ACC112 (cell line): ENCODE measurements around the gene NELFA.
"Not testable (repeated sequence)": the region's sequence is repeated elsewhere in the genome, so short reads cannot be mapped to it uniquely, and the experiment has no call there.

Experiments used
- H2AFZ ChIP-seq: fragments of 200-600 bp; sonication (generic); one replicate; pipeline ENCODE4 v1.6.0; 2017; ENCODE audit warnings: antibody characterized with exemption, low read length; ENCODE audit not compliant: unreplicated experiment
- H3K27ac ChIP-seq: fragments of 200-600 bp; sonication (generic); 2 replicates; pipeline ENCODE4 v1.5.1; 2014; ENCODE audit warnings: low read depth, mild to moderate bottlenecking, antibody characterized with exemption, low read length, moderate library complexity
- H3K27me3 ChIP-seq: fragments of 200-600 bp; sonication (generic); 2 replicates; pipeline ENCODE4 v1.6.1; 2014; ENCODE audit warnings: mild to moderate bottlenecking, antibody characterized with exemption, low read length, moderate library complexity, mixed read lengths; ENCODE audit not compliant: insufficient read depth
- H3K36me3 ChIP-seq: fragments of 200-600 bp; sonication (generic); 2 replicates; pipeline ENCODE4 v1.6.1; 2016; ENCODE audit warnings: mild to moderate bottlenecking, antibody characterized with exemption, low read length, moderate library complexity, mixed read lengths; ENCODE audit not compliant: insufficient read depth
- H3K4me1 ChIP-seq: fragments of 200-600 bp; sonication (generic); one replicate; pipeline ENCODE4 v1.6.1; 2016; ENCODE audit warnings: low read length, mixed read lengths; ENCODE audit not compliant: insufficient read depth, unreplicated experiment, control insufficient read depth
- H3K4me3 ChIP-seq: fragments of 200-600 bp; sonication (generic); 2 replicates; pipeline ENCODE4 v1.5.1; 2014; ENCODE audit warnings: mild to moderate bottlenecking, low read depth, low read length
- H3K79me2 ChIP-seq: fragments of 200-600 bp; sonication (generic); one replicate; pipeline ENCODE4 v1.6.0; 2016; ENCODE audit warnings: low read length; ENCODE audit not compliant: control insufficient read depth, unreplicated experiment, insufficient read depth

Gene NELFA

GRCh38 chr4:1994938-1995337 lies 13.8 kb downstream of the NELFA start:
- Histone ChIP-seq H3K79me2 (peaks cover 42% of the 10 kb centered on the region), H3K36me3 (peaks cover 15% of the 10 kb centered on the region), H3K4me1 (no peaks in the 10 kb centered on the region), H3K4me3 (no peak overlapping the region), H3K27me3 (no peaks in the 10 kb centered on the region), H2AFZ (no peak overlapping the region), H3K27ac (no peak overlapping the region)

DNA sequence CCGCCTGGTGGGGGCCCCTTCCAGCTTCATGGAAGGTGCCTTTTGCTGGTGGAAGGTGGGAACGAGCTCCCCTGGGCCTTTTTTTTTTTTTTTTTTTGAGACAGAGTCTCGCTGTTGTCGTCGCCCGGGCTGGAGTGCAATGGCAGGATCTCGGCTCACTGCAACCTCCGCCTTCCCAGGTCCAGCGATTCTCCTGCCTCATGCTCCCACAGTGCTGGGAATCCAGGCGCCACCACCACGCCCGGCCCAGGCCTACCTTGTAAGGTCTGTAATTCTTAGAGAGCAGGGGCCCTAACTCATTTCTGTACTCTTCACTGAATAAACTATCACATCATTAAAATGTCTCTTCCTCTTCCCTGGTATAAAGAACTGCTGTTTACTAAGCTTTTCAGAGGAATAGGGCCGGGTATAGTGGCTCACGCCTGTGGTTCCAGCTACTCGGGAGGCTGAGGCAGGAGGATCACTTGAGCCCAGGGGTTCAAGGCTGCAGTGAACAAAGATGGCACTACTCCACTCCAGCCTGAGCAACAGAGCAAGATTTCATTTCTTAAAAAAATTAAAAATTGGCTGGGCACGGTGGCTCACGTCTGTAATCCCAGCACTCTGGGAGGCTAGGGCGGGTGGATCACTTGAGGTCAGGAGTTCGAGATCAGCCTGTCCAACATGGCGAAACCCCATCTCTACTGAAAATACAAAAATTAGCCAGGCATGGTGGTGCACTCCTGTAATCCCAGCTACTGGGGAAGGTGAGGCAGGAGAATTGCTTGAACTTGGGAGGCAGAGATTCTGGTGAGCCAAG lies 14.9 kb downstream of the NELFA start:
- H3K27me3 ChIP-seq, H3K4me1 ChIP-seq, H3K27ac ChIP-seq, H2AFZ ChIP-seq, H3K4me3 ChIP-seq: not testable (repeated sequence)
- Histone ChIP-seq H3K36me3 (peaks cover 15% of the 10 kb centered on the region), H3K79me2 (peaks cover 35% of the 10 kb centered on the region)

DNA sequence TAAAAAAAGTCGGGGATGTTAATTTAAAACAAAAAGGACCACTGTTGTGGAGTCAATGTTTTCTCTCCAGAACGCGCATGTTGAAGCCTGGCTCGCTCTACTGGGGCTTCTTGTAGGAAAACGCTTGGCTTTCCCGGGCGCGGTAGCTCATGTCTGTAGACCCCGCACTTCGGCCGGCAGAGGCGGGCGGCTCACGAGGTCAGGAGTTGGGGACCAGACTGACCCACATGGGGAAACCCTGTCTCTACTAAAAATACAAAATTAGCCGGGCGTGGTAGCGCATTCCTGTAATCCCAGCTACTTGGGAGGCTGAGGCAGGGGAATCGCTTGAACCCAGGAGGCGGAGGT lies 15.6 kb downstream of the NELFA start:
- Histone ChIP-seq H3K27ac (no peak overlapping the region), H3K79me2 (peaks cover 28% of the 10 kb centered on the region), H3K4me3 (no peak overlapping the region), H3K4me1 (no peaks in the 10 kb centered on the region), H3K27me3 (no peaks in the 10 kb centered on the region), H3K36me3 (peaks cover 12% of the 10 kb centered on the region), H2AFZ (no peak overlapping the region)

GRCh38 chr4:1992468-1993168 lies 16.2 kb downstream of the NELFA start:
- H3K27ac ChIP-seq: no peak overlapping the region
- H3K79me2 ChIP-seq: peaks cover 25% of the 10 kb centered on the region
- no peak overlapping the region for H2AFZ ChIP-seq
- H3K4me3 ChIP-seq: no peak overlapping the region
- H3K4me1 ChIP-seq: no peaks in the 10 kb centered on the region
- no peaks in the 10 kb centered on the region for H3K27me3 ChIP-seq
- H3K36me3 ChIP-seq: peaks cover 9% of the 10 kb centered on the region

GRCh38 chr4:1991596-1992434 lies 17.0 kb downstream of the NELFA start:
- peaks cover under 1% of the 10 kb centered on the region for H3K36me3 ChIP-seq
- no peak overlapping the region for H3K4me3 ChIP-seq
- H3K4me1 ChIP-seq: no peaks in the 10 kb centered on the region
- H3K79me2 ChIP-seq: peaks cover 17% of the 10 kb centered on the region
- H2AFZ ChIP-seq: no peak overlapping the region
- no peak overlapping the region for H3K27ac ChIP-seq
- no peaks in the 10 kb centered on the region for H3K27me3 ChIP-seq

GRCh38 chr4:1991087-1991486 lies 17.7 kb downstream of the NELFA start:
- Histone ChIP-seq H3K79me2 (peaks cover 10% of the 10 kb centered on the region), H2AFZ (no peak overlapping the region), H3K27ac (no peak overlapping the region), H3K4me3 (no peak overlapping the region), H3K4me1 (no peaks in the 10 kb centered on the region), H3K36me3 (no peaks in the 10 kb centered on the region; the same call in 1 of the 2 replicates), H3K27me3 (no peaks in the 10 kb centered on the region)

GRCh38 chr4:1990676-1991075 lies 18.1 kb downstream of the NELFA start:
- Histone ChIP-seq H3K36me3 (no peaks in the 10 kb centered on the region), H3K27ac (no peak overlapping the region), H3K4me3 (no peak overlapping the region), H2AFZ (no peak overlapping the region), H3K79me2 (peaks cover 9% of the 10 kb centered on the region), H3K27me3 (no peaks in the 10 kb centered on the region), H3K4me1 (no peaks in the 10 kb centered on the region)

DNA sequence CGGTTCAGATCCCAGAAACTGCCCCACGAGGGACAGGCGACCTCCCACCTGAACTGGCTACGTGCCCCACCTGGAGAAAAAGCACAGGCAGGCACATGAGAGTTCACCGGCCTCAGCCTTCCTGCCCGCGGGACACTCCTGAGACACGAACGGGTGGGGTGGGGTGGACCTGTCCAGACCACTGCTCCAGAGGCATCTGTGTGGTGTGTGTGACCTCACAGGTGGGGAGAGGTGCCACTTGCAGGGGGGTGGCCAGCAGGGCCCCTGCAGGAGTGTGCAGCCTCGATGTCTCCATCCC lies 18.5 kb downstream of the NELFA start:
- Histone ChIP-seq H3K4me3 (no peak overlapping the region), H2AFZ (no peak overlapping the region), H3K4me1 (no peaks in the 10 kb centered on the region), H3K79me2 (peaks cover 6% of the 10 kb centered on the region), H3K36me3 (no peaks in the 10 kb centered on the region), H3K27ac (no peak overlapping the region), H3K27me3 (no peaks in the 10 kb centered on the region)

DNA sequence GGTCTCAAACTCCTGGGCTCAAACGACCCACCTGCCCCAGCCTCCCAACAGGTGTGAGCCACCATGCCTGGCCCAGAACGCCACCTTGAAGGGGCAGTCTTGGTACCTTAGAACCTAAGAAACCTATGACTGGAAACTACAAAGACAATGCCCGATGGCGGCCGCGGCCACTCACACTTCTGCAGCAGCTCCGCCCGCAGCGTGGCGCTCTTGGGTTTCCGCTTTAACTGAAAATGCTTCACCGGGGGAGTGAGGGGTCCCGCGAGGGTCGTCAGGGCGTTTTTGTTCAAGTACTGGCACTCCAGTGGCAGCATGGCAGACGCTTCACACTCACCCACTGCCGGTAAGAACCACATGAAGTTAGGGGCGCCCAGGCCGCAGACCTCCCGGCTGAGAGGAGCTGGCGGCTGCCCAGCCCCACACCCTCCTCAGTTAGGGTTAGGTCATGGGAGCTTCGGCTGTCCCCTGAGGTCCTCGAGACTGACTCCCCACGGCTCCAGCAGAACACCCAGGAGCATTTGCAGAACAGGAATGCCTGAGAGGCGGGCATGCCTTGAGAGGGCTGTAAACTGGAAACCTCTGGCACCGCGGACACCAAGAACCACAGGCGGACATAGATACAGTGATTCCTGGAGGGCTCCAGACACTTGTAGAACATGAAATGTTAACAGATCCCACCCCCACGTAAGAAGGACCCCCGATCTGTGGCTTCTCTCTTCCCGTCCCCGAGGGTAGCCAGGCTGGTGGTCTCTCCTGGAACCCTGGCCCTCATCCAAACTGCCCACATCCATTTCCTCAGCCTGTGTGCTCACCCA lies 19.0 kb downstream of the NELFA start:
- no peak overlapping the region for H2AFZ ChIP-seq
- H3K79me2 ChIP-seq: peaks cover 4% of the 10 kb centered on the region
- H3K27me3 ChIP-seq: no peaks in the 10 kb centered on the region
- H3K36me3 ChIP-seq: no peaks in the 10 kb centered on the region
- H3K4me3 ChIP-seq: no peak overlapping the region
- H3K4me1 ChIP-seq: no peaks in the 10 kb centered on the region
- no peak overlapping the region for H3K27ac ChIP-seq

DNA sequence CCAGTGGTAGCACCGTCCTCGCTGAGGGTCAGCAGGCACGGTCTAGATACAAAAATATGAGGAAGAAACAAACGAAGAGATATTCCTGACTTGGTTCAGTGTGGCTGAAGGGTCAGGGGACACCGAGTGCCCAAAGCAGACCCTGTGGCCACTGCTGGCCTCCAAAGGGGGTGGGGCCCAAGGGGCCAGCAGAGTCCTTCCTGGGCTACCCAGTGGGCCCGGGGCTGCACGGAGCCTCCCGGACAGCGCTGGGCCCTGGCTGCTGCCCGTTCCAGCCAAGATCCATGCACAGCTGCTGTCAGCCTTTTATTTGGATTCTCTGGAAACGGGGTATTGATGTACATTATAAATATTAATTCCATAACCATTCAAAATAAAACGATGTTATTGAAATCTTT lies 20.4 kb downstream of the NELFA start:
- Histone ChIP-seq H3K4me1 (no peaks in the 10 kb centered on the region), H3K4me3 (no peak overlapping the region), H3K27me3 (no peaks in the 10 kb centered on the region), H3K36me3 (peaks cover 3% of the 10 kb centered on the region; the same call in 1 of the 2 replicates), H3K79me2 (peaks cover 4% of the 10 kb centered on the region), H3K27ac (no peak overlapping the region), H2AFZ (no peak overlapping the region)
